ENCODE measurements around the gene CHID1. TPM values are rescaled to one million over a fixed set of nuclear protein-coding genes. Genes with fewer than 3 reads are reported as not detected.

CHID1 gene
- total and polyA plus RNA-seq, 2 of the 4 experiments (the other 2 are of a cell fraction): 34.2 to 121 TPM

DNA sequence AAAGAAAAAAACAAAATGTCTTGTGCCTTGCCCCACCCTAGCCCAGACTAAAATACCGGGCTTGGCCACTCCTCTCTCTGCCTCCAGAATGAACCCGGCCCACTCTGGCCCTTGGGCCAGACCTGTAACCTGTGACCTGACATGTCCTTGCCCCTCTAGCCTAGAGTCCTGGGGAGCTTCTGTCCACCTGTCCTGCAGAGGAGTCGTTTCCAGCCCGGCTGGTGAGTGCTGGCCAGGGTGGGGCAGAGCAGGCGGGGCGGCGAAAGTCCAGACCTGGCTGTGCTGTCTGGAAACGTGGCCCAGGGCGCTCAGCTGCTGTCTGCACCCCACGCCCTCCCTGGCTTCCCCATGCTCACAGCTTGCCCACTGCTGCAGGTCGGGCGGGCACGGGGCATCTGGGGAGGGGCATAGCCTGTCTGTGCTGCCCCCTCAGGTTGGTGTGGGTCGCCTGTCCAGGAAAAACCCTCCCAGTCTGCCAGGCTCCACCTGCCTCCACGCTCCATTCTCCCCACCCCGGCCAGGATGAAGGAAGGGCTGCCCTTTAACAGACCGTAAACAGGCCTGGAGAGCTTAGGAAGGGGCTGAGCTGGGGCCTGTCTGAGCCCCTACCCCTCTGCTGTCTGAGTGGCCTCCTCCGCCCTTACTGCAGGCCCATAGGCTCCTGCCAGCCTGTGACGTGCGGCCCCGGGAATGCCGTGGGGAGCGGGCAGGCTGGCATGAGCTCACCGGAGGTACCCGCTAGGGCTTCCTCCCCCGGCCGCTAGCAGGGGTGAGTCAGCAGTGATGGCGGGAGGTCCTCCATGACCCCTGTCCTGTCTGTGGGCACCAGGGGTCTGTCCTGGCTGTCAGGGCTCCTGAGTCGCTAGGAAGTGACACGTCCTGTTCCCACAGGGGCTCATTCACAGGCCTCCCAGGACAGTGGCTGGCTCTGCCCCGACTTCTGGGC is 76.0 kb downstream of the CHID1 start:
- ChIA-PET POLR2A (ENCODE audit: unreplicated experiment) (interaction anchor here (0.6 to 1.9 kb wide), 5 partner anchors 8 to 16 kb away, joined by 3 to 6 read pairs (median 4); partner anchors contain the start of genes PNPLA2 and TSPAN4), CTCF (interaction anchor here (0.8 kb wide), 2 partner anchors 8 to 37 kb away, joined by 3 read pairs; partner anchors contain the start of gene TSPAN4)
- H3K9me3 ChIP-seq (ENCODE audit: control insufficient read depth, insufficient read depth, low read length): no peaks in the 10 kb centered on the region
- H2BK15ac ChIP-seq (ENCODE audit: low read depth, low read length): no peak overlapping the region
- H3K23ac ChIP-seq (ENCODE audit: low read depth, low read length): peak overlapping the region; percentile 2; the same call in 1 of the 2 replicates
- dilution Hi-C loops (cut with HindIII; ENCODE audit: low sequenced_read_pairs, unreplicated experiment): no loop called here
- peak overlapping the region; percentile 10 for H2AK9ac ChIP-seq (replicated peaks; ENCODE audit: low read depth, low read length, poor library complexity)
- WGBS, 2 experiments (ENCODE audit: extremely low coverage in 2 of 2, insufficient read length in 1 of 2): 68% methylated on average over 10 of the region's 31 CpGs; no CpG with 5 or more reads in 1 of the 2 experiments
- peaks cover 35% of the 10 kb centered on the region for H3K36me3 ChIP-seq (ENCODE audit: control insufficient read depth, insufficient read depth, low read length)
- no peak overlapping the region for H3K56ac ChIP-seq (ENCODE audit: extremely low read depth, insufficient read depth, low read length)
- H2AFZ ChIP-seq (replicated peaks; ENCODE audit: low read length, poor library complexity): no peak overlapping the region
- H3K14ac ChIP-seq (replicated peaks; ENCODE audit: low read depth, low read length): peak overlapping the region; percentile 19; the same call in 1 of the 2 replicates
- peak overlapping the region; percentile 25; the same call in 1 of the 2 replicates for H2BK20ac ChIP-seq (ENCODE audit: low read depth, low read length)
- H2BK5ac ChIP-seq (ENCODE audit: low read depth, low read length, poor library complexity, severe bottlenecking): peak overlapping the region; percentile 93
- H3K79me1 ChIP-seq (ENCODE audit: low read depth in 1 of 2, low read length in 2 of 2): peaks cover 19 to 65% of the 10 kb centered on the region in 2 experiments
- peak overlapping the region in 1 of 2 experiments; percentile 65; a peak in 2 of 4 replicates for H4K8ac ChIP-seq (ENCODE audit: low read depth in 2 of 2, low read length in 2 of 2)
- peaks cover 21% of the 10 kb centered on the region for H3K9me1 ChIP-seq (ENCODE audit: insufficient read depth, low read length)
- H3K27ac ChIP-seq (ENCODE audit: insufficient read depth, low read length): peak overlapping the region; percentile 80
- intact Hi-C loops (cut with micrococcal nuclease): no loop called here
- H3K18ac ChIP-seq (ENCODE audit: low read depth, low read length): no peak overlapping the region; the same call in 1 of the 2 replicates
- peaks cover 71% of the 10 kb centered on the region for H4K20me1 ChIP-seq (ENCODE audit: insufficient read depth, low read length)
- peaks cover 34% of the 10 kb centered on the region for H3K4me1 ChIP-seq (ENCODE audit: control insufficient read depth, insufficient read depth, low read length)
- TF ChIP-seq POLR2A (IDR thresholded peaks at IDR 0.05; ENCODE audit: low read depth, low read length) (no peak), CHD1 (IDR thresholded peaks at IDR 0.05; ENCODE audit: low read depth, low read length) (no peak), RFX5 (IDR thresholded peaks at IDR 0.05; ENCODE audit: low read depth, low read length) (no peak), RCOR1 (IDR thresholded peaks at IDR 0.05; ENCODE audit: insufficient replicate concordance, low read length) (no peak), NFE2L2 (IDR thresholded peaks at IDR 0.05; ENCODE audit: low read depth, low read length) (peak; percentile 55; the same call in 1 of the 2 replicates), SMC3 (IDR thresholded peaks at IDR 0.05; ENCODE audit: low read depth, low read length) (no peak), MAZ (IDR thresholded peaks at IDR 0.05; ENCODE audit: borderline replicate concordance, low read depth, low read length) (peak; percentile 79; the same call in 1 of the 2 replicates), MXI1 (IDR thresholded peaks at IDR 0.05; ENCODE audit: borderline replicate concordance, low read depth, low read length) (no peak), MAFK (IDR thresholded peaks at IDR 0.05; ENCODE audit: low read depth, low read length) (no peak), RAD21 (IDR thresholded peaks at IDR 0.05; ENCODE audit: low read length) (no peak), BHLHE40 (IDR thresholded peaks at IDR 0.05; ENCODE audit: low read depth, low read length) (peak; percentile 41; the same call in 1 of the 2 replicates), CEBPB (IDR thresholded peaks at IDR 0.05; ENCODE audit: low read depth, low read length) (no peak), FOS (IDR thresholded peaks at IDR 0.05; ENCODE audit: low read depth, low read length) (peak; percentile 81)
- TF ChIP-seq, protein P1, sequence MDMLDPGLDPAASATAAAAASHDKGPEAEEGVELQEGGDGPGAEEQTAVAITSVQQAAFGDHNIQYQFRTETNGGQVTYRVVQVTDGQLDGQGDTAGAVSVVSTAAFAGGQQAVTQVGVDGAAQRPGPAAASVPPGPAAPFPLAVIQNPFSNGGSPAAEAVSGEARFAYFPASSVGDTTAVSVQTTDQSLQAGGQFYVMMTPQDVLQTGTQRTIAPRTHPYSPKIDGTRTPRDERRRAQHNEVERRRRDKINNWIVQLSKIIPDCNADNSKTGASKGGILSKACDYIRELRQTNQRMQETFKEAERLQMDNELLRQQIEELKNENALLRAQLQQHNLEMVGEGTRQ (IDR thresholded peaks at IDR 0.05; ENCODE audit: low read depth, low read length): no peak
- TF ChIP-seq, protein P2, sequence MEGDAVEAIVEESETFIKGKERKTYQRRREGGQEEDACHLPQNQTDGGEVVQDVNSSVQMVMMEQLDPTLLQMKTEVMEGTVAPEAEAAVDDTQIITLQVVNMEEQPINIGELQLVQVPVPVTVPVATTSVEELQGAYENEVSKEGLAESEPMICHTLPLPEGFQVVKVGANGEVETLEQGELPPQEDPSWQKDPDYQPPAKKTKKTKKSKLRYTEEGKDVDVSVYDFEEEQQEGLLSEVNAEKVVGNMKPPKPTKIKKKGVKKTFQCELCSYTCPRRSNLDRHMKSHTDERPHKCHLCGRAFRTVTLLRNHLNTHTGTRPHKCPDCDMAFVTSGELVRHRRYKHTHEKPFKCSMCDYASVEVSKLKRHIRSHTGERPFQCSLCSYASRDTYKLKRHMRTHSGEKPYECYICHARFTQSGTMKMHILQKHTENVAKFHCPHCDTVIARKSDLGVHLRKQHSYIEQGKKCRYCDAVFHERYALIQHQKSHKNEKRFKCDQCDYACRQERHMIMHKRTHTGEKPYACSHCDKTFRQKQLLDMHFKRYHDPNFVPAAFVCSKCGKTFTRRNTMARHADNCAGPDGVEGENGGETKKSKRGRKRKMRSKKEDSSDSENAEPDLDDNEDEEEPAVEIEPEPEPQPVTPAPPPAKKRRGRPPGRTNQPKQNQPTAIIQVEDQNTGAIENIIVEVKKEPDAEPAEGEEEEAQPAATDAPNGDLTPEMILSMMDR (conservative IDR thresholded peaks at IDR 0.05; ENCODE audit: low read depth, low read length): no peak
- in situ Hi-C loops (cut with MboI; ENCODE audit: low sequenced_read_pairs): no loop called here
- DNase-seq (peak; percentile 69), ATAC-seq (ENCODE audit: low read depth) (peak; percentile 27)
- peak overlapping the region; percentile 37; the same call in 1 of the 2 replicates for H2BK120ac ChIP-seq (ENCODE audit: low read depth, low read length)
- H2AK5ac ChIP-seq (ENCODE audit: low read depth, low read length): peak overlapping the region; percentile 88
- H3K4ac ChIP-seq (ENCODE audit: low read depth, low read length): peak overlapping the region; percentile 90
- peak overlapping the region; percentile 16 for H3K4me3 ChIP-seq (ENCODE audit: insufficient read depth, low read depth, low read length)
- peak overlapping the region; percentile 83 for H3K4me2 ChIP-seq (ENCODE audit: low read depth, low read length)
- no TSS peak for BruUV-seq (replicated peaks)
- H4K91ac ChIP-seq (ENCODE audit: insufficient read depth, low read depth, low read length): peak overlapping the region; percentile 2
- H3K27me3 ChIP-seq (ENCODE audit: control insufficient read depth, insufficient read depth, low read length): no peaks in the 10 kb centered on the region
- peak overlapping the region; percentile 67; the same call in 1 of the 2 replicates for H4K5ac ChIP-seq (ENCODE audit: low read depth, low read length)
- H3K9ac ChIP-seq (ENCODE audit: low read depth, low read length): peak overlapping the region; percentile 31; the same call in 1 of the 2 replicates
